SJCRH30 (cell line): ENCODE measurements around the gene TCP11L2. TPM values are rescaled to one million over a fixed set of nuclear protein-coding genes. Genes with fewer than 3 reads are reported as not detected.
"Not testable (repeated sequence)": the region's sequence is repeated elsewhere in the genome, so short reads cannot be mapped to it uniquely, and the experiment has no call there.

Experiments used
- DNase-seq, 2 experiments: peaks; one replicate each; pipeline ENCODE4 v3.0.0-alpha.2; 2015 to 2020
- H3K27ac ChIP-seq: fragments of 250-450 bp; sonication (Bioruptor Pico); 2 replicates; pipeline ENCODE4 v1.5.1; 2020; ENCODE audit warnings: mild to moderate bottlenecking, moderate library complexity
- H3K27me3 ChIP-seq: fragments of 250-450 bp; sonication (Bioruptor Pico); 2 replicates; pipeline ENCODE4 v1.5.1; 2020; ENCODE audit warnings: mild to moderate bottlenecking, moderate library complexity
- H3K36me3 ChIP-seq: fragments of 250-450 bp; sonication (Bioruptor Pico); 2 replicates; pipeline ENCODE4 v1.5.1; 2020; ENCODE audit warnings: mild to moderate bottlenecking, moderate library complexity
- H3K4me1 ChIP-seq: fragments of 250-450 bp; sonication (Bioruptor Pico); 2 replicates; pipeline ENCODE4 v1.5.1; 2020; ENCODE audit warnings: mild to moderate bottlenecking, moderate library complexity
- H3K4me3 ChIP-seq: fragments of 250-450 bp; sonication (Bioruptor Pico); 2 replicates; pipeline ENCODE4 v1.5.1; 2020; ENCODE audit warnings: mild to moderate bottlenecking, moderate library complexity
- H3K9me3 ChIP-seq: fragments of 250-450 bp; sonication (Bioruptor Pico); replicated peaks from 2 replicates; pipeline ENCODE4 v1.5.1; 2020; ENCODE audit warnings: mild to moderate bottlenecking, moderate library complexity
- total RNA-seq: library from RNA; depleted of rRNA; stranded (reverse); fragments of >200 nt; shearing (Covaris generic); gene quantifications from 2 replicates; pipeline ENCODE4 v1.2.3, GENCODE V29; 2014; rRNA removed

Gene TCP11L2
- total RNA-seq, 1 experiment from 2014 or later: 0.30 TPM

- no peak overlapping the region for H3K27ac ChIP-seq
Measured at GRCh38 chr12:106362971-106363370, 60.4 kb downstream of the TCP11L2 start.

GRCh38 chr12:106364261-106364660 is 61.7 kb downstream of the TCP11L2 start:
- no peak overlapping the region for H3K4me3 ChIP-seq
- H3K27ac ChIP-seq: no peak overlapping the region
- H3K4me1 ChIP-seq: no peaks in the 10 kb centered on the region
- no peak for DNase-seq
- no peaks in the 10 kb centered on the region for H3K9me3 ChIP-seq
- peaks cover 4% of the 10 kb centered on the region; the same call in 1 of the 2 replicates for H3K36me3 ChIP-seq
- H3K27me3 ChIP-seq: no peaks in the 10 kb centered on the region

More at GRCh38 chr12:106362971-106363370, 60.4 kb downstream of the TCP11L2 start:
- no peaks in the 10 kb centered on the region for H3K4me1 ChIP-seq
- peaks cover 4% of the 10 kb centered on the region; the same call in 1 of the 2 replicates for H3K36me3 ChIP-seq
- H3K4me3 ChIP-seq: no peak overlapping the region
- no peak for DNase-seq
- H3K27me3 ChIP-seq: no peaks in the 10 kb centered on the region
- no peaks in the 10 kb centered on the region for H3K9me3 ChIP-seq

- Histone ChIP-seq H3K9me3 (no peaks in the 10 kb centered on the region), H3K27me3 (no peaks in the 10 kb centered on the region), H3K4me1 (no peaks in the 10 kb centered on the region), H3K36me3 (peaks cover 16% of the 10 kb centered on the region), H3K4me3 (no peak overlapping the region), H3K27ac (no peak overlapping the region)
- DNase-seq: no peak
Measured at GRCh38 chr12:106369624-106370346, 67.3 kb downstream of the TCP11L2 start.

GRCh38 chr12:106378788-106379187 is 76.3 kb downstream of the TCP11L2 start:
- H3K27ac ChIP-seq: no peak overlapping the region
- H3K4me1 ChIP-seq: no peaks in the 10 kb centered on the region
- DNase-seq: no peak
- no peaks in the 10 kb centered on the region for H3K9me3 ChIP-seq
- no peak overlapping the region for H3K4me3 ChIP-seq
- peaks cover 36% of the 10 kb centered on the region for H3K36me3 ChIP-seq
- H3K27me3 ChIP-seq: no peaks in the 10 kb centered on the region

- DNase-seq: no peak
- Histone ChIP-seq H3K4me3 (no peak overlapping the region), H3K9me3 (no peaks in the 10 kb centered on the region), H3K36me3 (peaks cover 40% of the 10 kb centered on the region), H3K27ac (no peak overlapping the region), H3K27me3 (no peaks in the 10 kb centered on the region), H3K4me1 (no peaks in the 10 kb centered on the region)
Measured at GRCh38 chr12:106380954-106381353, 78.4 kb downstream of the TCP11L2 start.

- H3K27me3 ChIP-seq, H3K27ac ChIP-seq, H3K4me1 ChIP-seq, H3K9me3 ChIP-seq, H3K4me3 ChIP-seq, DNase-seq: not testable (repeated sequence)
- H3K36me3 ChIP-seq: peaks cover 38% of the 10 kb centered on the region
Measured at GRCh38 chr12:106381866-106382265, 79.3 kb downstream of the TCP11L2 start.

- Histone ChIP-seq H3K9me3 (no peaks in the 10 kb centered on the region), H3K4me3 (no peak overlapping the region), H3K4me1 (no peaks in the 10 kb centered on the region), H3K36me3 (peaks cover 12% of the 10 kb centered on the region), H3K27ac (no peak overlapping the region), H3K27me3 (no peaks in the 10 kb centered on the region)
- no peak for DNase-seq
Measured at GRCh38 chr12:106386813-106387535, 84.4 kb downstream of the TCP11L2 start.

GRCh38 chr12:106387848-106388377 is 85.4 kb downstream of the TCP11L2 start:
- no peak for DNase-seq

GRCh38 chr12:106389151-106389550 is 86.6 kb downstream of the TCP11L2 start:
- DNase-seq: no peak
- Histone ChIP-seq H3K36me3 (peaks cover 3% of the 10 kb centered on the region; the same call in 1 of the 2 replicates), H3K27me3 (no peaks in the 10 kb centered on the region), H3K27ac (no peak overlapping the region), H3K9me3 (no peaks in the 10 kb centered on the region), H3K4me1 (no peaks in the 10 kb centered on the region), H3K4me3 (no peak overlapping the region)

More at GRCh38 chr12:106387848-106388377, 85.4 kb downstream of the TCP11L2 start:
- Histone ChIP-seq H3K9me3 (no peaks in the 10 kb centered on the region), H3K4me1 (no peaks in the 10 kb centered on the region), H3K4me3 (no peak overlapping the region), H3K36me3 (peaks cover 5% of the 10 kb centered on the region; the same call in 1 of the 2 replicates), H3K27ac (no peak overlapping the region), H3K27me3 (no peaks in the 10 kb centered on the region)

- DNase-seq: no peak
- Histone ChIP-seq H3K27me3 (no peaks in the 10 kb centered on the region), H3K36me3 (peaks cover 25% of the 10 kb centered on the region), H3K4me1 (no peaks in the 10 kb centered on the region), H3K27ac (no peak overlapping the region), H3K9me3 (no peaks in the 10 kb centered on the region), H3K4me3 (no peak overlapping the region)
Measured at GRCh38 chr12:106392759-106393158, 90.2 kb downstream of the TCP11L2 start.

Other genes with a start within 250 kb of the TCP11L2 start
- gene NUAK1, start 163.8 kb upstream of the TCP11L2 start, total RNA-seq: 4.0 and 4.4 TPM in 2 replicates
- 47.8 and 50.7 TPM in 2 replicates for gene CKAP4, start 54.7 kb upstream of the TCP11L2 start, total RNA-seq
- 15.3 and 15.8 TPM in 2 replicates for gene POLR3B, start 55.0 kb downstream of the TCP11L2 start, total RNA-seq